A549 (cell line): ENCODE measurements around the gene TIMM21. TPM values are rescaled to one million over a fixed set of nuclear protein-coding genes. Genes with fewer than 3 reads are reported as not detected.

ENCODE experiments used
- ATAC-seq, 2 experiments: fragments of 200-7000 bp in 1 of 2; fragments of >200 bp in 1 of 2; cut with Nextera tagmentation in 1 of 2; cut with Tn5 transposase in 1 of 2; 3 replicates each; pipeline versions ENCODE4 v1.8.0 to v1.9.1; 2018 to 2020; ENCODE audit warnings: mild to moderate bottlenecking in 1 of 2, moderate library complexity in 1 of 2
- CTCF ChIA-PET: fragments of 300-600 bp; sonication (Branson Sonifier 250); formaldehyde crosslinking; extraction: SDS; loops from one replicate; lab custom pipeline; 2021; ENCODE audit warnings: antibody characterized with exemption, inconsistent platforms; lab: Yijun Ruan, JAX
- POLR2A ChIA-PET: fragments of 350-600 bp; formaldehyde crosslinking; extraction: SDS; loops from one replicate; lab custom pipeline; 2021; ENCODE audit warnings: antibody characterized with exemption, inconsistent platforms; lab: Yijun Ruan, JAX
- DNase-seq, 2 experiments: peaks; one replicate each; pipeline versions ENCODE4 v3.0.0 to v3.0.0-alpha.2; 2011 to 2016; ENCODE audit warnings: low read depth in 1 of 2, low spot score in 1 of 2
- FAIRE-seq: peaks from 2 replicates; lab custom pipeline; 2011; peaks lifted over from hg19 to GRCh38; lab: Jason Lieb, UNC
- H3K27ac ChIP-seq, 2 experiments: fragments of >200 bp; sonication (Bioruptor Twin); formaldehyde crosslinking; 3 replicates each; pipeline ENCODE4 v1.5.1; 2016 to 2017
- H3K4me1 ChIP-seq: fragments of >200 bp; sonication (Bioruptor Twin); formaldehyde crosslinking; 3 replicates; pipeline ENCODE4 v1.6.1; 2016
- H3K4me2 ChIP-seq: fragments of >200 bp; sonication (Bioruptor Twin); formaldehyde crosslinking; 3 replicates; pipeline ENCODE4 v1.6.1; 2016
- H3K4me3 ChIP-seq: fragments of >200 bp; sonication (Bioruptor Twin); formaldehyde crosslinking; 3 replicates; pipeline ENCODE4 v1.5.1; 2016
- H3K9me3 ChIP-seq: fragments of >200 bp; sonication (Bioruptor Twin); formaldehyde crosslinking; 3 replicates; pipeline ENCODE4 v1.6.1; 2016
- BHLHE40 ChIP-seq: IDR thresholded peaks from 2 replicates; pipeline ENCODE4 v1.6.1; 2012; ENCODE audit warnings: low read depth, low read length, inconsistent platforms
- CBX2 ChIP-seq: fragments of 200-600 bp; sonication (generic); IDR thresholded peaks from 2 replicates; pipeline ENCODE4 v1.6.1; 2016; ENCODE audit warnings: low read depth, mild to moderate bottlenecking, borderline replicate concordance
- CBX8 ChIP-seq: fragments of 200-600 bp; sonication (generic); IDR thresholded peaks from 2 replicates; pipeline ENCODE4 v1.6.1; 2016
- CHD2 ChIP-seq: fragments of 150-350 bp; IDR thresholded peaks from 2 replicates; pipeline ENCODE4 v1.6.1; 2014; ENCODE audit warnings: low read length; ENCODE audit not compliant: partially characterized antibody
- CHD4 ChIP-seq: fragments of 200-600 bp; sonication (generic); IDR thresholded peaks from 2 replicates; pipeline ENCODE4 v1.6.1; 2016; ENCODE audit warnings: antibody characterized with exemption, mild to moderate bottlenecking, borderline replicate concordance
- EHMT2 ChIP-seq: fragments of 200-600 bp; sonication (generic); IDR thresholded peaks from 2 replicates; pipeline ENCODE4 v1.6.1; 2016; ENCODE audit warnings: antibody characterized with exemption, low read depth, mild to moderate bottlenecking, moderate library complexity
- ESRRA ChIP-seq: fragments of 150-350 bp; IDR thresholded peaks from 2 replicates; pipeline ENCODE4 v1.6.1; 2014; ENCODE audit warnings: mild to moderate bottlenecking, low read length, borderline replicate concordance
- HMGXB4 ChIP-seq: fragments of 250-450 bp; sonication (Bioruptor Pico); IDR thresholded peaks from 2 replicates; pipeline ENCODE4 v1.5.0; 2021; ENCODE audit warnings: mild to moderate bottlenecking, moderate library complexity, borderline replicate concordance
- JUN ChIP-seq, 2 experiments: fragments of >200 bp; sonication (Bioruptor Twin); formaldehyde crosslinking; IDR thresholded peaks; 2 replicates in 1 of 2; 3 replicates in 1 of 2; pipeline ENCODE4 v1.6.1; 2016 to 2017
- MAFK ChIP-seq: fragments of 450-650 bp; IDR thresholded peaks from 2 replicates; pipeline ENCODE4 v1.6.1; 2014; ENCODE audit not compliant: partially characterized antibody
- MAZ ChIP-seq: fragments of 150-350 bp; IDR thresholded peaks from 2 replicates; pipeline ENCODE4 v1.6.1; 2014; ENCODE audit warnings: antibody characterized with exemption, low read depth, low read length, borderline replicate concordance
- NFE2L2 ChIP-seq: fragments of 150-350 bp; conservative IDR thresholded peaks from 2 replicates; pipeline ENCODE4 v1.6.1; 2014; ENCODE audit warnings: low read length
- NR3C1 ChIP-seq: fragments of >200 bp; sonication (Bioruptor Twin); formaldehyde crosslinking; IDR thresholded peaks from 3 replicates; pipeline ENCODE4 v1.6.1; 2017
- PBX3 ChIP-seq: IDR thresholded peaks from 2 replicates; pipeline ENCODE4 v1.6.1; 2012
- POLR2A ChIP-seq: IDR thresholded peaks from 2 replicates; pipeline ENCODE4 v1.6.1; 2012; ENCODE audit warnings: mild to moderate bottlenecking, low read length
- RAD21 ChIP-seq, 2 experiments: fragments of >200 bp in 1 of 2; sonication (Bioruptor Twin) in 1 of 2; formaldehyde crosslinking in 1 of 2; IDR thresholded peaks in 1 of 2; conservative IDR thresholded peaks in 1 of 2; 2 replicates in 1 of 2; 3 replicates in 1 of 2; pipeline ENCODE4 v1.6.1; 2012 to 2018; ENCODE audit warnings: inconsistent platforms in 1 of 2
- RARB ChIP-seq: fragments of 250-450 bp; sonication (Bioruptor Pico); IDR thresholded peaks from 2 replicates; pipeline ENCODE4 v1.8.0; 2021; ENCODE audit warnings: mild to moderate bottlenecking, moderate library complexity
- RFX5 ChIP-seq: fragments of 450-650 bp; IDR thresholded peaks from 2 replicates; pipeline ENCODE4 v1.7.1; 2014; ENCODE audit warnings: antibody characterized with exemption, mild to moderate bottlenecking, moderate library complexity
- SMC3 ChIP-seq: fragments of >200 bp; sonication (Bioruptor Twin); formaldehyde crosslinking; IDR thresholded peaks from 3 replicates; pipeline ENCODE4 v1.6.1; 2018; ENCODE audit warnings: inconsistent platforms
- SREBF2 ChIP-seq: fragments of 450-650 bp; IDR thresholded peaks from 2 replicates; pipeline ENCODE4 v1.6.1; 2014; ENCODE audit warnings: mild to moderate bottlenecking, moderate library complexity
- ZC3H11A ChIP-seq: fragments of 450-650 bp; IDR thresholded peaks from 2 replicates; pipeline ENCODE4 v1.6.1; 2014; ENCODE audit warnings: antibody characterized with exemption, mild to moderate bottlenecking
- ZFP36 ChIP-seq: fragments of 450-650 bp; IDR thresholded peaks from 2 replicates; pipeline ENCODE4 v1.6.1; 2014; ENCODE audit warnings: borderline replicate concordance; ENCODE audit not compliant: partially characterized antibody
- ZSCAN20 ChIP-seq: fragments of 250-450 bp; sonication (Bioruptor Pico); IDR thresholded peaks from 2 replicates; pipeline ENCODE4 v1.8.0; 2022; ENCODE audit warnings: mild to moderate bottlenecking, moderate library complexity
- WGBS: methylation state at CpG from one replicate; pipeline ENCODE4 v1.1.6; 2017; ENCODE audit errors: missing lambda C conversion rate; 5-methylcytosine and 5-hydroxymethylcytosine counted together
- polyA plus RNA-seq, 4 experiments: library from polyadenylated mRNA; depleted of rRNA in 3 of 4; stranded (reverse); fragments of >200 nt; fragmentation: RNase III in 1 of 4; extraction: RNeasy Plus Mini Kit Qiagen cat#74134 plus additional on column Dnase treatment in 1 of 4; gene quantifications; 2 replicates in 3 of 4; 3 replicates in 1 of 4; pipeline ENCODE4 v1.2.3, GENCODE V29; 2011 to 2017
- TF ChIP-seq, protein P1 (sequence below): fragments of >200 bp; sonication (Bioruptor Twin); formaldehyde crosslinking; IDR thresholded peaks from 3 replicates; pipeline ENCODE4 v1.5.1; 2016
- TF ChIP-seq, protein P2 (sequence below): fragments of 250-450 bp; sonication (Bioruptor Pico); IDR thresholded peaks from 2 replicates; pipeline ENCODE4 v1.5.0; 2020; ENCODE audit warnings: low read depth, mild to moderate bottlenecking, moderate library complexity

TIMM21 gene
- polyA plus RNA-seq, 2 of the 4 experiments (the other 2 are of a cell fraction), result 61.4 to 64.6 TPM

DNA sequence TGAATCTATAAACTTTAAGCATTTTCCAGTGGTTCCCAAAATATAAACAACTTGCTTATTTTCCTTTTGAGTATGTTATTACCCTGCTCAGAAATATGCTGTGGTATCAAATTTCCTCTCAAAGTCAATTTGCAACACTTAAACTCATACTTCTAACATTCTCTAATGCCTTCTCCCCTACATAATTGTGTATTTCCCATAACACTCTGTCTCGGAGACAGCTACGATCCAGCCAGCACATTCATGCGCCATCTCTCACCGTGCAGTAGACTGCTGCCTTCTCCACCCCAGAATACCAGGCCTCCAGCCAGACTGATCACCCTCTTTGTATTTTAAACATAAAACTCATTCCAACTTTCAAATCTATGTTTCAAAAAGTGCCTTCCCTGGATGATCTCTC, 41.8 kb downstream of the TIMM21 start:
- no peak overlapping the region for H3K4me2 ChIP-seq
- no peak overlapping the region for H3K27ac ChIP-seq
- no peak for TF ChIP-seq ESRRA
- DNase-seq (no peak), FAIRE-seq (no peak), ATAC-seq (no peak)
- POLR2A ChIA-PET, result no interaction called here
- WGBS, result 70% methylated on average over 4 of the region's 4 CpGs
- CTCF ChIA-PET, result interaction anchor here (4.9 kb wide), 1 partner anchor 152 kb away, joined by 22 read pairs; no protein-coding TSS in a partner anchor
- H3K4me3 ChIP-seq, result no peak overlapping the region
- no peaks in the 10 kb centered on the region for H3K9me3 ChIP-seq
- H3K4me1 ChIP-seq, result no peaks in the 10 kb centered on the region

DNA sequence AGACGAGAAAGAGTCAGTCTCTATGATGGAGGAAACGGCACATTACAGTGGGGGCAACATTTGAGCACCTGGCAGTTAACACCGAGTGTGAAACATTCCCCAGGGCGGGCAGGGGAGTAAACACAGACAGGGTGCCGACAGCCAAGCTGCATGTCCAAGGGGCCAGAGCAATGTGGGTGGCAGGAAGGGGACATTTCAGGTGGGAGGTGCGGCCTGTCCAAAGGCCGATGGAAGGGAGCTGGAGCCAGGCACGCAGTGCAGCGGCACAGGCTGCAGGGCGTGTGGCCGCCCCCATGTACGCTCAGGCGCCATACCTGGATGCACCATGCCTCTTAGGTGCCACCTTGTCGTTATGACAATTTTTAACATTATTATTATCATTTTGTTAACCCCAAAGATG, 43.3 kb downstream of the TIMM21 start:
- H3K4me1 ChIP-seq, result peaks cover 2% of the 10 kb centered on the region
- no peak for DNase-seq
- TF ChIP-seq ZC3H11A, result no peak
- TF ChIP-seq CBX8, result no peak
- TF ChIP-seq NFE2L2, result no peak
- TF ChIP-seq MAFK, result no peak
- TF ChIP-seq, all 56 proteins: peak for 0
- no peaks in the 10 kb centered on the region for H3K9me3 ChIP-seq
- POLR2A ChIA-PET, result no interaction called here
- WGBS, result 66% methylated on average over 14 of the region's 14 CpGs
- FAIRE-seq, result no peak
- no peak overlapping the region for H3K4me3 ChIP-seq
- ATAC-seq, result no peak
- CTCF ChIA-PET, result interaction anchor here (4.9 kb wide), 1 partner anchor 151 kb away, joined by 22 read pairs; no protein-coding TSS in a partner anchor
- H3K27ac ChIP-seq, result no peak overlapping the region
- H3K4me2 ChIP-seq, result no peak overlapping the region

- H3K4me1 ChIP-seq, result peaks cover 10% of the 10 kb centered on the region
- WGBS, result 15% methylated on average over 3 of the region's 3 CpGs
- DNase-seq, result no peak
- no peak overlapping the region; a peak in 1 of 6 replicates for H3K27ac ChIP-seq
- POLR2A ChIA-PET, result interaction anchor here (0.6 kb wide), 1 partner anchor 921 kb away, joined by 3 read pairs; no protein-coding TSS in a partner anchor
- no peak overlapping the region for H3K4me2 ChIP-seq
- TF ChIP-seq POLR2A, result no peak
- no peak for TF ChIP-seq EHMT2
- no peak for TF ChIP-seq BHLHE40
- no peak for TF ChIP-seq NR3C1
- no peak for TF ChIP-seq PBX3
- TF ChIP-seq JUN (IDR thresholded peaks at IDR 0.05), result no peak
- TF ChIP-seq SMC3, result no peak
- no peak for TF ChIP-seq SREBF2
- no peak for TF ChIP-seq CHD4
- no peak for TF ChIP-seq ESRRA
- TF ChIP-seq CHD2, result no peak
- no peak for TF ChIP-seq RFX5
- TF ChIP-seq ZSCAN20 (CRISPR knock-in tag), result no peak
- TF ChIP-seq CBX2, result no peak
- H3K9me3 ChIP-seq, result no peaks in the 10 kb centered on the region
- no peak for FAIRE-seq
- no peak for ATAC-seq
- CTCF ChIA-PET, result interaction anchor here (0.9 to 1.7 kb wide), 4 partner anchors 148 to 299 kb away, joined by 3 to 14 read pairs (median 4); no protein-coding TSS in a partner anchor
- H3K4me3 ChIP-seq, result no peak overlapping the region
Measured at GRCh38 chr18:74194691-74195090, 46.4 kb downstream of the TIMM21 start.

DNA sequence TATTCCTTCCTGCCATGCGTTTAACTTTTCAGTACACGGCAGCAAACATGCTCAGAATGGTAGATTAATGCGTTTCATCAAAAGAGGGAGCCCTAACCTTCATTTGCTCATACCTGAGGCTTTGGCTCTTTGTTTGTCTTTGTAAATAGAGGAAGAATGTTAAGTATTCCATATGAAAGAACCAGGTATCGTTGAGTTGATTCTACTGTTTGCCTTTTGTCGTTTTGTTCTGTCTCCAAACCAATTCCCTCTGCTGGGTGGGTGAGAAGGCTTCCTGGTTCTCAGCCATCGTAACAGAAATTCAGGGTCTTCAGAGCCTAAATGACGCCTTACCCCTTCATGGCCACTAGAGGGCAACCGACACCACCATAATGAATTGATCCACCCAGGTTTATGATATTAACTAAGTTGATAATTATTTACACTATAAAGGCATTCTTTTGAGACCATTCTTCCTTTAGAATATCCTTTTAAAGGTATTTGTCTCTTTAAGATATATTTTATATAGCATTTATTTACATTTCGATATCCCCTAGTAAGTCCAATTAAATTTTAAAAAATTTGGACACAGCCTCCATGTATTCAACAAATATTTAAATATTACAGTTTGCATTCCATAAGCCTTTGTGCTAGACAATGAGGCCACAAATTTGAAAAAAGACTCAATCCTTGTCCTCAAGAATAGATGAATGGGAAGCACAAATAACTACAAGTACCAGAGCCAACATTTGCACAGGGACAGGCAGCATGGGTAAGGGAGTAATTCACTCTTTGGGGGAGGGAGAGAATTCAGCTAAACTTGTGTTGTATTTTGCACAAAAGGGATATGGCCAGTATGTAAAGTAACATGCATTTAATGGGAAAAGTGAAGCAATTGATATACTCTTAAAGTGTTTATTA, 48.1 kb downstream of the TIMM21 start:
- TF ChIP-seq, protein P1, sequence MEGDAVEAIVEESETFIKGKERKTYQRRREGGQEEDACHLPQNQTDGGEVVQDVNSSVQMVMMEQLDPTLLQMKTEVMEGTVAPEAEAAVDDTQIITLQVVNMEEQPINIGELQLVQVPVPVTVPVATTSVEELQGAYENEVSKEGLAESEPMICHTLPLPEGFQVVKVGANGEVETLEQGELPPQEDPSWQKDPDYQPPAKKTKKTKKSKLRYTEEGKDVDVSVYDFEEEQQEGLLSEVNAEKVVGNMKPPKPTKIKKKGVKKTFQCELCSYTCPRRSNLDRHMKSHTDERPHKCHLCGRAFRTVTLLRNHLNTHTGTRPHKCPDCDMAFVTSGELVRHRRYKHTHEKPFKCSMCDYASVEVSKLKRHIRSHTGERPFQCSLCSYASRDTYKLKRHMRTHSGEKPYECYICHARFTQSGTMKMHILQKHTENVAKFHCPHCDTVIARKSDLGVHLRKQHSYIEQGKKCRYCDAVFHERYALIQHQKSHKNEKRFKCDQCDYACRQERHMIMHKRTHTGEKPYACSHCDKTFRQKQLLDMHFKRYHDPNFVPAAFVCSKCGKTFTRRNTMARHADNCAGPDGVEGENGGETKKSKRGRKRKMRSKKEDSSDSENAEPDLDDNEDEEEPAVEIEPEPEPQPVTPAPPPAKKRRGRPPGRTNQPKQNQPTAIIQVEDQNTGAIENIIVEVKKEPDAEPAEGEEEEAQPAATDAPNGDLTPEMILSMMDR, result peak; percentile 93
- peak; percentile 91 for TF ChIP-seq SMC3
- TF ChIP-seq ZFP36, result no peak
- TF ChIP-seq, protein P2, sequence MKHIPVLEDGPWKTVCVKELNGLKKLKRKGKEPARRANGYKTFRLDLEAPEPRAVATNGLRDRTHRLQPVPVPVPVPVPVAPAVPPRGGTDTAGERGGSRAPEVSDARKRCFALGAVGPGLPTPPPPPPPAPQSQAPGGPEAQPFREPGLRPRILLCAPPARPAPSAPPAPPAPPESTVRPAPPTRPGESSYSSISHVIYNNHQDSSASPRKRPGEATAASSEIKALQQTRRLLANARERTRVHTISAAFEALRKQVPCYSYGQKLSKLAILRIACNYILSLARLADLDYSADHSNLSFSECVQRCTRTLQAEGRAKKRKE (CRISPR knock-in tag), result no peak
- no peak for TF ChIP-seq MAZ
- no peak for TF ChIP-seq RARB (CRISPR knock-in tag)
- TF ChIP-seq RAD21 (conservative IDR thresholded peaks at IDR 0.05 in 1 of 2, IDR thresholded peaks at IDR 0.05 in 1 of 2), result peak; percentile 79 to 94
- no peak for TF ChIP-seq HMGXB4 (CRISPR knock-in tag)
- TF ChIP-seq, all 56 proteins: peak for 3
- peak; percentile 80 to 89 for ATAC-seq
- ChIA-PET CTCF (interaction anchor here (0.8 to 4.3 kb wide), 13 partner anchors 9 to 297 kb away, joined by 3 to 62 read pairs (median 5); no protein-coding TSS in a partner anchor), POLR2A (no interaction called here)
- WGBS, result under 1% methylated on average over 9 of the region's 9 CpGs
- H3K27ac ChIP-seq, result peak overlapping the region; percentile 71 to 84
- FAIRE-seq, result no peak
- H3K4me2 ChIP-seq, result peak overlapping the region; percentile 70
- H3K4me3 ChIP-seq, result peak overlapping the region; percentile 33; the same call in 2 of the 3 replicates
- H3K4me1 ChIP-seq, result peaks cover 10% of the 10 kb centered on the region
- peak; percentile 65 to 77 for DNase-seq
- no peaks in the 10 kb centered on the region for H3K9me3 ChIP-seq
